PC-3 (cell line): ENCODE results near the gene OR6B2.

Experiments
- EZH2 ChIP-seq: fragments of 300-600 bp; sonication (generic); IDR thresholded peaks from one replicate; pipeline ENCODE4 v1.6.1; 2017; ENCODE audit warnings: antibody characterized with exemption, mild to moderate bottlenecking, low read length; ENCODE audit not compliant: unreplicated experiment
- EZH2phosphoT487 ChIP-seq: fragments of 300-600 bp; sonication (generic); IDR thresholded peaks from 2 replicates; pipeline ENCODE4 v1.6.1; 2018; ENCODE audit warnings: mild to moderate bottlenecking, antibody characterized with exemption, low read length, borderline replicate concordance
- TF ChIP-seq, protein P1 (sequence below): fragments of 300-600 bp; sonication (generic); conservative IDR thresholded peaks from 2 replicates; pipeline ENCODE4 v1.5.1; 2017; ENCODE audit warnings: antibody characterized with exemption, low read depth, mild to moderate bottlenecking, low read length

DNA sequence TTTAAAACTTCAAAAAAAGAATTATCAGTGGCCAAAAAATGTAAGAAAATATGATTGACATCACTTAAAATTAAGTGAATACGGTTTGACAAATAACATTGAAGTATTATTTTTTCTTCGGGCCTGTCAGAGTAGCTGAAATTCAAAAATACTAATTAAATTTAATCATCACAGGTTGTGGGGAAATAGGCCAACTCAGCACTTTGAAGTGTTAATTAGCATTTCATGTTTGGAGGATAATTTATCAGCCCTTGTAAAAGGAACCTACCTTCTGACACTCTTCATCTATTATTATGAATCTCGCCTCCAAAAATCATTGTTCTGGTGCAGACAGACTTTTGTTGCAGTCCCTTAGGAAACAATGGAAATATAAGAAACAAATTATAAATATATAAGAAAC, 40.7 kb upstream of the OR6B2 start:
- TF ChIP-seq, protein P1, sequence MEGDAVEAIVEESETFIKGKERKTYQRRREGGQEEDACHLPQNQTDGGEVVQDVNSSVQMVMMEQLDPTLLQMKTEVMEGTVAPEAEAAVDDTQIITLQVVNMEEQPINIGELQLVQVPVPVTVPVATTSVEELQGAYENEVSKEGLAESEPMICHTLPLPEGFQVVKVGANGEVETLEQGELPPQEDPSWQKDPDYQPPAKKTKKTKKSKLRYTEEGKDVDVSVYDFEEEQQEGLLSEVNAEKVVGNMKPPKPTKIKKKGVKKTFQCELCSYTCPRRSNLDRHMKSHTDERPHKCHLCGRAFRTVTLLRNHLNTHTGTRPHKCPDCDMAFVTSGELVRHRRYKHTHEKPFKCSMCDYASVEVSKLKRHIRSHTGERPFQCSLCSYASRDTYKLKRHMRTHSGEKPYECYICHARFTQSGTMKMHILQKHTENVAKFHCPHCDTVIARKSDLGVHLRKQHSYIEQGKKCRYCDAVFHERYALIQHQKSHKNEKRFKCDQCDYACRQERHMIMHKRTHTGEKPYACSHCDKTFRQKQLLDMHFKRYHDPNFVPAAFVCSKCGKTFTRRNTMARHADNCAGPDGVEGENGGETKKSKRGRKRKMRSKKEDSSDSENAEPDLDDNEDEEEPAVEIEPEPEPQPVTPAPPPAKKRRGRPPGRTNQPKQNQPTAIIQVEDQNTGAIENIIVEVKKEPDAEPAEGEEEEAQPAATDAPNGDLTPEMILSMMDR, result no peak
- TF ChIP-seq EZH2 (no peak), EZH2phosphoT487 (no peak)
